MCF 10A (cell line): ENCODE data around the gene MRC1. TPM values are rescaled to one million over a fixed set of nuclear protein-coding genes. Genes with fewer than 3 reads are reported as not detected.

Source experiments
- BruUV-seq: library from RNA; stranded (reverse); fragments of 400-500 nt; replicated peaks from 2 replicates; lab custom pipeline; 2021; lab: Mats Ljungman, UMichigan
- CTCF ChIA-PET: fragments of 300-600 bp; sonication (Branson Sonifier 250); formaldehyde crosslinking; extraction: SDS; loops from one replicate; lab custom pipeline; 2021; ENCODE audit warnings: antibody characterized with exemption, inconsistent platforms; lab: Yijun Ruan, JAX
- POLR2A ChIA-PET: fragments of 300-600, 350-650 bp; sonication (Branson Sonifier 250); formaldehyde crosslinking; extraction: SDS; loops from one replicate; lab custom pipeline; 2020; ENCODE audit warnings: antibody characterized with exemption, inconsistent platforms; lab: Yijun Ruan, JAX
- DNase-seq: peaks from one replicate; pipeline ENCODE4 v3.0.0-alpha.2; 2018; ENCODE audit not compliant: unreplicated experiment
- H3K27ac Mint-ChIP-seq: one replicate; pipeline ENCODE4 v1.8.0; 2022; ENCODE audit warnings: mild to moderate bottlenecking, low read depth, mixed read lengths; ENCODE audit not compliant: unreplicated experiment
- H3K27me3 Mint-ChIP-seq: one replicate; pipeline ENCODE4 v1.8.0; 2022; ENCODE audit warnings: mixed read lengths; ENCODE audit not compliant: insufficient read depth, unreplicated experiment
- H3K36me3 Mint-ChIP-seq: one replicate; pipeline ENCODE4 v1.8.0; 2022; ENCODE audit warnings: mild to moderate bottlenecking, moderate library complexity, mixed read lengths; ENCODE audit not compliant: insufficient read depth, unreplicated experiment
- H3K4me1 Mint-ChIP-seq: one replicate; pipeline ENCODE4 v1.8.0; 2022; ENCODE audit warnings: mixed read lengths; ENCODE audit not compliant: insufficient read depth, unreplicated experiment
- H3K4me3 Mint-ChIP-seq: one replicate; pipeline ENCODE4 v1.8.0; 2022; ENCODE audit warnings: mild to moderate bottlenecking, moderate library complexity, mixed read lengths; ENCODE audit not compliant: unreplicated experiment
- H3K9me3 Mint-ChIP-seq: one replicate; pipeline ENCODE4 v1.8.0; 2022; ENCODE audit warnings: mixed read lengths; ENCODE audit not compliant: unreplicated experiment
- CTCF ChIP-seq: fragments of 200-600 bp; IDR thresholded peaks from one replicate; pipeline ENCODE4 v1.8.0; 2022; ENCODE audit warnings: antibody characterized with exemption, mild to moderate bottlenecking; ENCODE audit not compliant: unreplicated experiment
- intact Hi-C: fragments of 100-400 bp; cut with micrococcal nuclease; formaldehyde crosslinking; loops from 2 replicates; pipeline ENCODE4 v1.14.1; 2022
- total RNA-seq: library from RNA; stranded (reverse); gene quantifications from 2 replicates; pipeline ENCODE4 v1.2.3, GENCODE V29; 2022

MRC1 gene
- total RNA-seq, 1 experiment from 2014 or later = not detected

- intact Hi-C loops = no loop called here
Observed at GRCh38 chr10:17780727-17781126, 28.4 kb upstream of the MRC1 start.

DNA sequence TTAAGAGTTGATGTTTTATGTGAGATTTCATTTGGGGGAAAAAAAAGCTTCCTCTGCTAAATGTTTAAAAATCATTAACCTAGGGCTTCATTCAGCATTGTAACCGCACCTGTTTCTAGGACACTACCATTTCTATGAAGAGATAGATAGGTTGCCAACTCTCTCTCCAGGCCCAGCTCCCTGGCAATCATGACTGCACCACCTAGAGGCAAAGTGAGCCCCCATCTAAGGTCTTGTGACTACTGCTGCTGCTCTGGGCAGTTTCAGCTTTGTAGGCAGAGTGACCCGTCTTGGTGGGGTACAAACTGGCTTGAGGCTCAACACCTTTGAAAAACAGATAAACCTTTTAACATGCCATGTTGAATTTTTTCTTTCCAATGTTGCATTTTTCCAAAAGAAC, 27.3 kb upstream of the MRC1 start:
- no peaks in the 10 kb centered on the region for H3K9me3 Mint-ChIP-seq
- H3K27me3 Mint-ChIP-seq = no peaks in the 10 kb centered on the region
- H3K36me3 Mint-ChIP-seq = no peaks in the 10 kb centered on the region
- no peak for TF ChIP-seq CTCF
- POLR2A ChIA-PET = no interaction called here
- CTCF ChIA-PET = no interaction called here
- peak; percentile 9 for DNase-seq
- H3K4me1 Mint-ChIP-seq = peaks cover 22% of the 10 kb centered on the region
- BruUV-seq = no TSS peak
- intact Hi-C loops = no loop called here
- H3K4me3 Mint-ChIP-seq = no peak overlapping the region
- H3K27ac Mint-ChIP-seq = no peak overlapping the region

More at GRCh38 chr10:17780727-17781126, 28.4 kb upstream of the MRC1 start:
- Mint-ChIP-seq H3K9me3 (no peaks in the 10 kb centered on the region), H3K27ac (no peak overlapping the region), H3K36me3 (no peaks in the 10 kb centered on the region), H3K4me1 (peaks cover 22% of the 10 kb centered on the region), H3K4me3 (no peak overlapping the region), H3K27me3 (no peaks in the 10 kb centered on the region)
- no TSS peak for BruUV-seq
- CTCF ChIA-PET = interaction anchor here (1.2 kb wide), 1 partner anchor 17 kb away, joined by 3 read pairs; no protein-coding TSS in a partner anchor
- DNase-seq = no peak
- POLR2A ChIA-PET = interaction anchor here (0.7 kb wide), 1 partner anchor 1751 kb away, joined by 3 read pairs; no protein-coding TSS in a partner anchor
- TF ChIP-seq CTCF = no peak

DNA sequence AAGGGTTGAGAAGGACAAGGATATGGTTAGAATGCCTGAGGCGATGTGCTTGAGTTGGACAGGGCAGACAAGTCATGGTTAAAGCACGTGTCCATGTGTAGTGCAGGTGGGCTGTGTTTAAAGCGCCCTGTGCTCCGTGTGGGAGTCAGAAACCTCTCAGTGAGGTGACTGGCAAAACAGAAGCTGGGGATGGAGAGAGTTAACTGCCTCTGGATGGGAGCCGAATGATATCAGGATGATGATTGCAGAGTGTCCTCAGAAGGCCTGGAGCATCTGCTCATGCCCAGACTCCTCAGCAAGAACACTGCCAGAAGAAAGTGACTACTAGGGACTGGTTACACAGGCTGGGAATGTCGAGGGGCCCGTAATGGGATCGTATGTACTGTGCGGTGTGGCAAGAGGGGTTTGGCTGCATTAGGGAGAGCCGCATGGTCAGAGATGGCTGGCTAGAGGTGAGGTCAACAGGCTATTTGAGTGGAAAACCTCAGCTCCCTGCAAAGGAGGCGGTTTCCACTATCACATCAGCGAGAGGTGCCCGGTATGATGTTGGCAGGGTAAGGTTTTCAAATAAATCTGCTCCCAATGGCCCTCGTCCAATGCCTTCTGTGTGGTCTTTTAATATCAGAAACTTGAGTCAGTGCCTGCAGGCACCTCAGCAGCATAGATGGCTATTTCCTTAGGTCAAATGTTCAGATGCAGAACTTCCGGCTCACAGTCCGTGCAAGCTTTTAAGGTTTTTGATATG, 26.1 kb upstream of the MRC1 start:
- Mint-ChIP-seq H3K27ac (peak overlapping the region; percentile 13), H3K9me3 (no peaks in the 10 kb centered on the region), H3K27me3 (no peaks in the 10 kb centered on the region), H3K4me1 (peaks cover 31% of the 10 kb centered on the region), H3K4me3 (peak overlapping the region; percentile 16), H3K36me3 (no peaks in the 10 kb centered on the region)
- no TSS peak for BruUV-seq
- ChIA-PET POLR2A (no interaction called here), CTCF (no interaction called here)
- peak; percentile 81 for DNase-seq
- intact Hi-C loops = no loop called here
- TF ChIP-seq CTCF = no peak

GRCh38 chr10:17783751-17784150, 25.4 kb upstream of the MRC1 start:
- Mint-ChIP-seq H3K27me3 (no peaks in the 10 kb centered on the region), H3K27ac (peak overlapping the region; percentile 13), H3K4me3 (peak overlapping the region; percentile 2), H3K4me1 (peaks cover 31% of the 10 kb centered on the region), H3K36me3 (no peaks in the 10 kb centered on the region), H3K9me3 (no peaks in the 10 kb centered on the region)
- ChIA-PET POLR2A (interaction anchor here (0.7 kb wide), 1 partner anchor 9 kb away, joined by 3 read pairs; no protein-coding TSS in a partner anchor), CTCF (no interaction called here)
- TF ChIP-seq CTCF = no peak
- DNase-seq = no peak
- no TSS peak for BruUV-seq
- intact Hi-C loops = no loop called here
